GM15510 (cell line): ENCODE measurements around the gene LAPTM5.

ENCODE experiments used
- POLR2A ChIP-seq: IDR thresholded peaks from 3 replicates; pipeline ENCODE4 v1.6.1; 2011; ENCODE audit warnings: borderline replicate concordance; ENCODE audit not compliant: insufficient read length; ENCODE audit errors: extremely low read depth

LAPTM5 gene

DNA sequence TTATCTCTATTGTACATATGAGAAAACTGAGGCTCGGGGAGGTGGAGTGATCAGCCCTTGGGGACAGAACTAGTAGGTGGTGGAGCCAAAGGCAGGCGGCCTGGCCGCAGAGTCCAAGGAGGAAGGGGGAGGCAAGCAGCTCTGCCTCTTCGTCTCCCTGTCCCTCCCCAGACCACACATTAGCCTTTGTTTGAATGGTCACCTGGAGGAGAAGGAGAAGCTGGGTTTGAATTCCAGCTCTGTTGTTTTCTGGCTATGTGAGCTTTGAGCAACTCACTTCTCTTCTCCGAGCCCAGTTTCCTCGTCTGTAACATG is 21.4 kb upstream of the LAPTM5 start:
- no peak for TF ChIP-seq POLR2A

GRCh38 chr1:30778154-30778978 is 20.8 kb upstream of the LAPTM5 start:
- no peak for TF ChIP-seq POLR2A

DNA sequence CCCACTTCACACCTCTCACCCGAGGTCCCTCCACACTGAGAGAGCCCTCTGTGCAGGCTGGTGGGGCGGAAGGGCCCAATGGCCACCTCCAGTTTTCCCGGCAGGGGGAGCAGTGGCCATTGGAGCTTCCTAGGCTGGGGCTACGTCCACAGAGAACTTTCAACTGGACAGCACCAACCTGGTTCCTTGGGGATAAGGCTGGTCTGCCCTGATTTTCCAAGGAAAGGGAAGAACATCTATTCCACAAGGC is 20.3 kb upstream of the LAPTM5 start:
- no peak for TF ChIP-seq POLR2A

DNA sequence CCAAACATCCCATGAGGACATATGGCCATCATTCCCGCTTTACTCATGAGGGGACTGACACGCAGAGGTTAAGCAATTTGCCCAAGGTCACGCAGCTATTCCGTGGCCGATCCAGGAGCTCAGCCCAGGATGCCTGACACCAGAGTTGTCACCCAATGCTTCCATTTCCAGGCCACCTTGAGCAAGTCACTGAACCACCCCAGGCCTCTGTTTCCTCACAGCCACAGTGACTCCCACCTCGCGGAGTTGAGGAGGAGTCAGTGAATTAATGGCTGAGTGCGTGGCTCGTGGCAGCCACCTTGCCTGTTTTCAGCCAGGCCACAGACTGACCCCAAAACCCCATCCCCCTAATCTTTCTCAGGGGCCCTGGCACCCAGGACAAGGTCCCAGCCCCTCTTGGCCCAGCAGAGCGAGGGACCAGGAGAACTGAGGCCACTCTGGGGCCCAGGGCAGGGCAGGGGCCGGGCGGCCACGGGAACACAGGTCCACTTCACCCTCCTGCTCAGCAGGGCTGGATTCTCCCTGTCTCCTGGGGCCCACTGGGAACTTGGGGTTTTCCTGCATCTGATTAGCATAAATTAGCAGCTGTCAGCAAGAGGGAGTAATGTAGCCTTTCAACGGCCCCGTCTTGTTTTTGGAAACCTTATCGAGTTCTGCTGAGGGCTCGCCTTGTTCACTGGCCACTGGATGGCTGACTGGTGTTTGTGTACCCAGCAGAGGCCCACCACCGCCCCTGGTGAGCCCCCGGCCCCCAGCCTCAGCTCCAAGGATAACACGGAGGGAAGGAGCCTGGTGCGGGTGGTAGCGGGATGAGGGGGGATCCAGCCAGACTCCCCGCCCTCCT is 19.7 kb upstream of the LAPTM5 start:
- no peak for TF ChIP-seq POLR2A

DNA sequence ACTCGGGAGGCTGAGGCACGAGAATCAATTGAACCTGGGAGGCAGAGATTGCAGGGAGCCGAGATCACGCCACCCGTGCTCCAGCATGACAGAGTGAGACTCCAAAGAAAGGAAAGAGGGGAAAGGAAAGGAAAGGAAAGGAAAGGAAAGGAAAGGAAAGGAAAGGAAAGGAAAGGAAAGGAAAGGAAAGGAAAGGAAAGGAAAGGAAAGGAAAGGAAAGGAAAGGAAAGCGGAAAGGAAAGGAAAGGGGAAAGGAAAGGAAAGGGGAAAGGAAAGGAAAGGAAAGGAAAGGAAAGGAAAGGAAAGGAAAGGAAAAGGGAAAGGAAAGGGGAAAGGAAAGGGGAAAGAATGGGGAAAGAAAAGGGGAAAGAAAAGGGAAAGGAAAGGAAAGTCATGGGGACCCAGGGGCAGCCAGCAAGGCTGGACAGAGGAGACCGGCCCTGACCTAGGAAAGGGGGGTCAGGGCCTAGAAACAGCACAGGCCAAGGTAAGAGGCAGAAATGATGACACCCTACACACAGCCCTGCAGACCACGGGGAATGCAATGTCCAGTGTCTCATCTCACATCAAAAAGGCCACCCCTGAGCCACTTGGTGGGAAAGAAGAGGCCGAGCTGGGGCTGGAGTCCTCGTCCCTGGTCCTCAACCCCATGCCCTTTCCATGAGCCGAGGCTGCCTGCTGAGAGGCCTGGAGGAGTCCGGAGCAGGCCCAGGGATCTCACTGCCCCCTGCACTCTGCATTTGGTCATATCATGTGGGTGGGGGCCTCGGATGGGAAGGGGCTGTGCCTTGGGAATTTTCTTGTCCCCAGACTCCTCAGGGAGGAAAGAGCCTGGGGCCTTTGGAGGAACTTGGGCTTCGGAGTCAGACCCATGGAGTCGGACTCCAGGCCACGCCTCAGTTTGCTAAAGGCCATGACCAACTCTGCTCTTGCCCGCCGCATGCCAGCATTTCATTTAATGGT is 18.8 kb upstream of the LAPTM5 start:
- TF ChIP-seq POLR2A: no peak

- TF ChIP-seq POLR2A: no peak
Observed at GRCh38 chr1:30775433-30775975, 17.9 kb upstream of the LAPTM5 start.

- no peak for TF ChIP-seq POLR2A
Observed at GRCh38 chr1:30774550-30775432, 17.2 kb upstream of the LAPTM5 start.

- TF ChIP-seq POLR2A: no peak
Observed at GRCh38 chr1:30773722-30774358, 16.3 kb upstream of the LAPTM5 start.

- no peak for TF ChIP-seq POLR2A
Observed at GRCh38 chr1:30771005-30771404, 13.4 kb upstream of the LAPTM5 start.

- no peak for TF ChIP-seq POLR2A
Observed at GRCh38 chr1:30770150-30770549, 12.6 kb upstream of the LAPTM5 start.

DNA sequence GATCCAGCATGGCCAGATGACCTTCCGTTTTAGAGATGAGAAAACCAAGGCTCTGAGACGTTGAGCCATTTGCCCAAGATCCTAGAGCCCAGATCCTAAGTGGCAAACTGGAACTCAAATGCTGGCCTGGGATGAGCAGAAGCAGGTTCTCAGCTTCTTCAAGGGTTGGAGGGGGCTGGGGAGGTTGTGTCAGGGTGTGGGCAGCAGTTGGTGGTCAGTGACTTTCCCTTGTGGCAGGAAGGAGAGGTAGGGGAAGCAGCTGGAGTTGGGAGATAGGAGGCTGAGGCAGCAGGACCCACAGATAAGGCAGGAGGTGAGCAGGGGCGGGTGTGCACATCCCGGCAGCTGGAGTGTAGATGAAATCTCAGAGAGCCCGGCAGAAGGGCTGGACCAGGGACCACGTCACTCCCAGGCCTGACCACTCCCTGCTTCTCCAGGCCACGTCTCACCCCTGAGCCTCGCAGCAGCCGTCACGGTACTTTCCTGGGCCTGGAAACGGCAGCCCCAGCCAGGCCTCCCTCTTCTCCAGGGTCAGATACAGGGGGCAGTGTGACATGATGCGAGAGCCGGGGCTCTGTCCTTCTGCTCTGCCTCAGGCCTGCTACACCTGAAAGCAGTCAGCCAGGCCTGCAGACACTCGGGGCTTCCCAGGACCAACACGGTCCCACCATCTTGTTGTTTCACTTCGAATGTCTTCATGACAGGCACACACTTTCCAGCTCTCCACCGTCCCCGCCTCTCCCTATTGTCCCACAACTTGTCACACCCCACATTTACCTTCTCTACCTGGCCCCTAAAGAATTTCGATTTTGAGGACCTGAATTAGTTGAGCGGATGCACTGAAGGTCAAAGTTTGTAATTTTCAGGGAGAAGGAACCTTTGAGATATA is 11.5 kb upstream of the LAPTM5 start:
- no peak for TF ChIP-seq POLR2A

- no peak for TF ChIP-seq POLR2A
Observed at GRCh38 chr1:30768159-30768829, 10.7 kb upstream of the LAPTM5 start.
